Measurements from ENCODE around the gene PRKG1. TPM values are rescaled to one million over a fixed set of nuclear protein-coding genes. Genes with fewer than 3 reads are reported as not detected.
"Not testable (repeated sequence)": the region's sequence is repeated elsewhere in the genome, so short reads cannot be mapped to it uniquely, and the experiment has no call there.

PRKG1 gene
- total RNA-seq, 1 experiment from 2014 or later = not detected

GRCh38 chr10:51147644-51148399 is 73.5 kb downstream of the PRKG1 start:
- H3K4me1 ChIP-seq (replicated peaks) = no peaks in the 10 kb centered on the region
- no peaks in the 10 kb centered on the region for H3K36me3 ChIP-seq
- no peak overlapping the region for H3K4me3 ChIP-seq
- no peaks in the 10 kb centered on the region for H3K27me3 ChIP-seq (replicated peaks)
- no peak for DNase-seq (ENCODE audit: low read depth in 1 of 2, low spot score in 2 of 2)
- no peak overlapping the region for H3K27ac ChIP-seq
- H3K9me3 ChIP-seq (replicated peaks) = no peaks in the 10 kb centered on the region

GRCh38 chr10:51156926-51157325 is 82.6 kb downstream of the PRKG1 start:
- Histone ChIP-seq H3K4me1 (replicated peaks) (no peaks in the 10 kb centered on the region), H3K27ac (no peak overlapping the region), H3K27me3 (replicated peaks) (no peaks in the 10 kb centered on the region), H3K36me3 (no peaks in the 10 kb centered on the region), H3K9me3 (replicated peaks) (no peaks in the 10 kb centered on the region), H3K4me3 (no peak overlapping the region)
- no peak for DNase-seq (ENCODE audit: low read depth in 1 of 2, low spot score in 2 of 2)

- no peaks in the 10 kb centered on the region for H3K27me3 ChIP-seq (replicated peaks)
Measured at GRCh38 chr10:51158832-51159231, 84.5 kb downstream of the PRKG1 start.

GRCh38 chr10:51159841-51160240 is 85.6 kb downstream of the PRKG1 start:
- no peaks in the 10 kb centered on the region for H3K9me3 ChIP-seq (replicated peaks)
- H3K27me3 ChIP-seq (replicated peaks) = no peaks in the 10 kb centered on the region
- H3K36me3 ChIP-seq = no peaks in the 10 kb centered on the region
- H3K4me3 ChIP-seq = no peak overlapping the region
- no peak for DNase-seq (ENCODE audit: low read depth in 1 of 2, low spot score in 2 of 2)
- H3K4me1 ChIP-seq (replicated peaks) = no peaks in the 10 kb centered on the region
- no peak overlapping the region for H3K27ac ChIP-seq

More at GRCh38 chr10:51158832-51159231, 84.5 kb downstream of the PRKG1 start:
- Histone ChIP-seq H3K4me3 (no peak overlapping the region), H3K9me3 (replicated peaks) (no peaks in the 10 kb centered on the region), H3K27ac (no peak overlapping the region), H3K4me1 (replicated peaks) (no peaks in the 10 kb centered on the region), H3K36me3 (no peaks in the 10 kb centered on the region)
- DNase-seq (ENCODE audit: low read depth in 1 of 2, low spot score in 2 of 2) = no peak

GRCh38 chr10:51162002-51162401 is 87.7 kb downstream of the PRKG1 start:
- H3K36me3 ChIP-seq = no peaks in the 10 kb centered on the region
- H3K27me3 ChIP-seq (replicated peaks) = no peaks in the 10 kb centered on the region
- H3K4me3 ChIP-seq = no peak overlapping the region
- no peak for DNase-seq (ENCODE audit: low read depth in 1 of 2, low spot score in 2 of 2)
- no peaks in the 10 kb centered on the region for H3K9me3 ChIP-seq (replicated peaks)
- H3K4me1 ChIP-seq (replicated peaks) = no peaks in the 10 kb centered on the region
- H3K27ac ChIP-seq = no peak overlapping the region

GRCh38 chr10:51163380-51164049 is 89.2 kb downstream of the PRKG1 start:
- H3K36me3 ChIP-seq; H3K4me1 ChIP-seq (replicated peaks); H3K27ac ChIP-seq; DNase-seq (ENCODE audit: low read depth in 1 of 2, low spot score in 2 of 2); H3K4me3 ChIP-seq; H3K27me3 ChIP-seq (replicated peaks); H3K9me3 ChIP-seq (replicated peaks): not testable (repeated sequence)

- Histone ChIP-seq H3K36me3 (no peaks in the 10 kb centered on the region), H3K27ac (no peak overlapping the region), H3K9me3 (replicated peaks) (no peaks in the 10 kb centered on the region), H3K4me1 (replicated peaks) (no peaks in the 10 kb centered on the region), H3K27me3 (replicated peaks) (no peaks in the 10 kb centered on the region), H3K4me3 (no peak overlapping the region)
- no peak for DNase-seq (ENCODE audit: low read depth in 1 of 2, low spot score in 2 of 2)
Measured at GRCh38 chr10:51168086-51168815, 94.0 kb downstream of the PRKG1 start.

GRCh38 chr10:51169111-51169510 is 94.8 kb downstream of the PRKG1 start:
- no peaks in the 10 kb centered on the region for H3K27me3 ChIP-seq (replicated peaks)
- H3K27ac ChIP-seq = no peak overlapping the region
- H3K4me1 ChIP-seq (replicated peaks) = no peaks in the 10 kb centered on the region
- H3K36me3 ChIP-seq = no peaks in the 10 kb centered on the region
- H3K9me3 ChIP-seq (replicated peaks) = no peaks in the 10 kb centered on the region
- no peak overlapping the region for H3K4me3 ChIP-seq
- DNase-seq (ENCODE audit: low read depth in 1 of 2, low spot score in 2 of 2) = no peak

- Histone ChIP-seq H3K9me3 (replicated peaks) (no peaks in the 10 kb centered on the region), H3K27me3 (replicated peaks) (no peaks in the 10 kb centered on the region), H3K4me3 (no peak overlapping the region), H3K36me3 (no peaks in the 10 kb centered on the region), H3K4me1 (replicated peaks) (no peaks in the 10 kb centered on the region), H3K27ac (no peak overlapping the region)
- no peak for DNase-seq (ENCODE audit: low read depth in 1 of 2, low spot score in 2 of 2)
Measured at GRCh38 chr10:51170518-51171245, 96.4 kb downstream of the PRKG1 start.

- Histone ChIP-seq H3K27ac (no peak overlapping the region), H3K36me3 (no peaks in the 10 kb centered on the region), H3K4me3 (no peak overlapping the region), H3K4me1 (replicated peaks) (no peaks in the 10 kb centered on the region), H3K27me3 (replicated peaks) (0 out of 2 replicates have a peak, but pooled peaks cover 3% of the 10 kb centered on the region), H3K9me3 (replicated peaks) (no peaks in the 10 kb centered on the region)
- DNase-seq (ENCODE audit: low read depth in 1 of 2, low spot score in 2 of 2) = no peak
Measured at GRCh38 chr10:51171946-51172345, 97.7 kb downstream of the PRKG1 start.

- H3K4me3 ChIP-seq = no peak overlapping the region
- H3K4me1 ChIP-seq (replicated peaks) = no peaks in the 10 kb centered on the region
- DNase-seq (ENCODE audit: low read depth in 1 of 2, low spot score in 2 of 2) = no peak
- H3K27me3 ChIP-seq (replicated peaks) = 0 out of 2 replicates have a peak, but pooled peaks cover 3% of the 10 kb centered on the region
- H3K9me3 ChIP-seq (replicated peaks) = no peaks in the 10 kb centered on the region
- H3K27ac ChIP-seq = no peak overlapping the region
- H3K36me3 ChIP-seq = no peaks in the 10 kb centered on the region
Measured at GRCh38 chr10:51176976-51177695, 102.8 kb downstream of the PRKG1 start.

GRCh38 chr10:51178634-51179033 is 104.3 kb downstream of the PRKG1 start:
- no peak overlapping the region for H3K4me3 ChIP-seq
- DNase-seq (ENCODE audit: low read depth in 1 of 2, low spot score in 2 of 2) = no peak
- H3K27me3 ChIP-seq (replicated peaks) = 0 out of 2 replicates have a peak, but pooled peaks cover 3% of the 10 kb centered on the region
- H3K27ac ChIP-seq = no peak overlapping the region
- H3K36me3 ChIP-seq = no peaks in the 10 kb centered on the region
- no peaks in the 10 kb centered on the region for H3K9me3 ChIP-seq (replicated peaks)
- H3K4me1 ChIP-seq (replicated peaks) = no peaks in the 10 kb centered on the region

- Histone ChIP-seq H3K4me3 (no peak overlapping the region), H3K27me3 (replicated peaks) (0 out of 2 replicates have a peak, but pooled peaks cover 3% of the 10 kb centered on the region), H3K9me3 (replicated peaks) (no peaks in the 10 kb centered on the region), H3K36me3 (no peaks in the 10 kb centered on the region), H3K4me1 (replicated peaks) (no peaks in the 10 kb centered on the region), H3K27ac (no peak overlapping the region)
- no peak for DNase-seq (ENCODE audit: low read depth in 1 of 2, low spot score in 2 of 2)
Measured at GRCh38 chr10:51180141-51180540, 105.9 kb downstream of the PRKG1 start.
